Measurements from ENCODE around the gene FNDC3A. TPM values are rescaled to one million over a fixed set of nuclear protein-coding genes. Genes with fewer than 3 reads are reported as not detected.

Gene FNDC3A
- total RNA-seq, 2 donors from 2014 or later = 48.2 to 86.3 TPM

GRCh38 chr13:49247643-49248621, 272.2 kb downstream of the FNDC3A start, which contains the start of gene CDADC1:
Gene CDADC1 (plus strand): TSS chr13:49247925. CDS start chr13:49248038, 113 bp downstream.
- Histone ChIP-seq H3K4me1 (ENCODE audit: control insufficient read depth in 1 of 2, low read depth in 2 of 2) (peaks cover 10 to 21% of the 10 kb centered on the region in 2 donors), H3K36me3 (no peaks in the 10 kb centered on the region), H3K9me3 (no peaks in the 10 kb centered on the region), H3K27me3 (replicated peaks; ENCODE audit: insufficient read depth) (no peaks in the 10 kb centered on the region), H3K4me3 (peak within 1 kb of the TSS; percentile 89), H3K27ac (peak within 1 kb of the TSS; percentile 92 to 94)
- TF ChIP-seq, protein P1, sequence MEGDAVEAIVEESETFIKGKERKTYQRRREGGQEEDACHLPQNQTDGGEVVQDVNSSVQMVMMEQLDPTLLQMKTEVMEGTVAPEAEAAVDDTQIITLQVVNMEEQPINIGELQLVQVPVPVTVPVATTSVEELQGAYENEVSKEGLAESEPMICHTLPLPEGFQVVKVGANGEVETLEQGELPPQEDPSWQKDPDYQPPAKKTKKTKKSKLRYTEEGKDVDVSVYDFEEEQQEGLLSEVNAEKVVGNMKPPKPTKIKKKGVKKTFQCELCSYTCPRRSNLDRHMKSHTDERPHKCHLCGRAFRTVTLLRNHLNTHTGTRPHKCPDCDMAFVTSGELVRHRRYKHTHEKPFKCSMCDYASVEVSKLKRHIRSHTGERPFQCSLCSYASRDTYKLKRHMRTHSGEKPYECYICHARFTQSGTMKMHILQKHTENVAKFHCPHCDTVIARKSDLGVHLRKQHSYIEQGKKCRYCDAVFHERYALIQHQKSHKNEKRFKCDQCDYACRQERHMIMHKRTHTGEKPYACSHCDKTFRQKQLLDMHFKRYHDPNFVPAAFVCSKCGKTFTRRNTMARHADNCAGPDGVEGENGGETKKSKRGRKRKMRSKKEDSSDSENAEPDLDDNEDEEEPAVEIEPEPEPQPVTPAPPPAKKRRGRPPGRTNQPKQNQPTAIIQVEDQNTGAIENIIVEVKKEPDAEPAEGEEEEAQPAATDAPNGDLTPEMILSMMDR (IDR thresholded peaks at IDR 0.05) = no peak
- peak; percentile 93 for ATAC-seq (ENCODE audit: insufficient number of reproducible peaks, low FRiP score, low read depth)
- DNase-seq (ENCODE audit: low spot score) = peak; percentile 95

- TF ChIP-seq, protein P1 (IDR thresholded peaks at IDR 0.05) = no peak
- no peak for ATAC-seq (ENCODE audit: insufficient number of reproducible peaks, low FRiP score, low read depth)
- Histone ChIP-seq H3K27me3 (replicated peaks; ENCODE audit: insufficient read depth) (no peaks in the 10 kb centered on the region), H3K27ac (peak overlapping the region; percentile 92 to 94), H3K9me3 (no peaks in the 10 kb centered on the region), H3K4me3 (peak overlapping the region; percentile 89), H3K36me3 (no peaks in the 10 kb centered on the region), H3K4me1 (ENCODE audit: control insufficient read depth in 1 of 2, low read depth in 2 of 2) (peaks cover 10 to 21% of the 10 kb centered on the region in 2 donors)
- no peak for DNase-seq (ENCODE audit: low spot score)
These were observed 272.9 kb downstream of the FNDC3A start for GRCh38 chr13:49248622-49249002.

GRCh38 chr13:49251326-49251725, 275.6 kb downstream of the FNDC3A start:
- no peak overlapping the region for H3K4me3 ChIP-seq
- H3K27me3 ChIP-seq (replicated peaks; ENCODE audit: insufficient read depth) = no peaks in the 10 kb centered on the region
- H3K36me3 ChIP-seq = peaks cover 9% of the 10 kb centered on the region
- no peaks in the 10 kb centered on the region for H3K9me3 ChIP-seq
- TF ChIP-seq, protein P1 (IDR thresholded peaks at IDR 0.05) = no peak
- no peak overlapping the region for H3K27ac ChIP-seq
- ATAC-seq (ENCODE audit: insufficient number of reproducible peaks, low FRiP score, low read depth) (no peak), DNase-seq (ENCODE audit: low spot score) (no peak)
- H3K4me1 ChIP-seq (ENCODE audit: control insufficient read depth in 1 of 2, low read depth in 2 of 2) = peaks cover 10 to 21% of the 10 kb centered on the region in 2 donors

DNA sequence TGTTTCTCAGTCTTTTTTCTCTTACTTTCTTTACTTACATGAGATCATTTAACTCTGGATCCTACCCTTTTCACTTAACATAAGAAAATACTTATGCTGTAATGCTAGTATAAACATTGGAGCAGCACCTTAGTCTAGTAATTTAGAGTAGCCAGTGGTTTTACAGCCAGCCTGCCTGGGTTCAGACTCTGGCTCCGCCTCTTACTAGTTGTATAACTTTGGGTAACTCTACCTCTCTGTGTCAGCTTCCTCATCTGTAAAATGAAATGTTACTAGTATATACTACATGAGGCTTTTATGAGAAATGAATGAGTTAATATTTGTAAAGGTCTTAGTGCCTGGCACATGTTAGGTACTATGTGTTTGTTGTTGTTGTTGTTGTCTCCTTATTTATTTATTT, 277.6 kb downstream of the FNDC3A start:
- TF ChIP-seq, protein P1 (IDR thresholded peaks at IDR 0.05) = no peak
- Histone ChIP-seq H3K4me3 (no peak overlapping the region), H3K36me3 (peaks cover 11% of the 10 kb centered on the region), H3K4me1 (ENCODE audit: control insufficient read depth in 1 of 2, low read depth in 2 of 2) (peaks cover 7 to 14% of the 10 kb centered on the region in 2 donors), H3K27me3 (replicated peaks; ENCODE audit: insufficient read depth) (no peaks in the 10 kb centered on the region), H3K9me3 (no peaks in the 10 kb centered on the region), H3K27ac (no peak overlapping the region)
- ATAC-seq (ENCODE audit: insufficient number of reproducible peaks, low FRiP score, low read depth) (no peak), DNase-seq (ENCODE audit: low spot score) (no peak)

DNA sequence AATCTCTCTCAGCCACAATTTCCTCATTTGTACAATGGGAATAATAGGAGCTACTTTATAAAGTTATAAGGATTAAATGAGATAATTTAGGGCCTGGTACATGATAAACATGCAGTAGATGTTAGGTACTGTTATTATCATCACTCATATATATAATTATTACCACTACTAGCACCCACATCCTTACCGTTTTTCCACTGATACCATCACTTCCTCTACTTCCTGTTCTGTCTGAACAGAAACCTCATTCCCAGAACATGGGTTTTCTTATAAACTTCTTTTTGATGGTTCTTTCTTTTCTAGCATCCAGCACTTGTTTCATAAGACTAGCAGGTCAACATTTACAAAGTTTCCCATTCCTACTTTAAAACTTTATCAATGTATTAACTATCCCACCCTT, 278.3 kb downstream of the FNDC3A start:
- ATAC-seq (ENCODE audit: insufficient number of reproducible peaks, low FRiP score, low read depth) (no peak), DNase-seq (ENCODE audit: low spot score) (no peak)
- Histone ChIP-seq H3K4me3 (no peak overlapping the region), H3K27me3 (replicated peaks; ENCODE audit: insufficient read depth) (no peaks in the 10 kb centered on the region), H3K27ac (no peak overlapping the region), H3K36me3 (peaks cover 11% of the 10 kb centered on the region), H3K4me1 (ENCODE audit: control insufficient read depth in 1 of 2, low read depth in 2 of 2) (peaks cover 2 to 13% of the 10 kb centered on the region in 2 donors), H3K9me3 (no peaks in the 10 kb centered on the region)
- TF ChIP-seq, protein P1 (IDR thresholded peaks at IDR 0.05) = no peak
